Amygdala (tissue), 56 donors: ENCODE data around the gene TMEM203.
A peak's percentile ranks its signal among the peaks of the same experiment; 100 is the strongest.

Experiments
- DNase-seq, 56 donors: peaks; one replicate each; lab custom pipeline; 2025; lab: John Stamatoyannopoulos, UW

The TMEM203 gene

DNA sequence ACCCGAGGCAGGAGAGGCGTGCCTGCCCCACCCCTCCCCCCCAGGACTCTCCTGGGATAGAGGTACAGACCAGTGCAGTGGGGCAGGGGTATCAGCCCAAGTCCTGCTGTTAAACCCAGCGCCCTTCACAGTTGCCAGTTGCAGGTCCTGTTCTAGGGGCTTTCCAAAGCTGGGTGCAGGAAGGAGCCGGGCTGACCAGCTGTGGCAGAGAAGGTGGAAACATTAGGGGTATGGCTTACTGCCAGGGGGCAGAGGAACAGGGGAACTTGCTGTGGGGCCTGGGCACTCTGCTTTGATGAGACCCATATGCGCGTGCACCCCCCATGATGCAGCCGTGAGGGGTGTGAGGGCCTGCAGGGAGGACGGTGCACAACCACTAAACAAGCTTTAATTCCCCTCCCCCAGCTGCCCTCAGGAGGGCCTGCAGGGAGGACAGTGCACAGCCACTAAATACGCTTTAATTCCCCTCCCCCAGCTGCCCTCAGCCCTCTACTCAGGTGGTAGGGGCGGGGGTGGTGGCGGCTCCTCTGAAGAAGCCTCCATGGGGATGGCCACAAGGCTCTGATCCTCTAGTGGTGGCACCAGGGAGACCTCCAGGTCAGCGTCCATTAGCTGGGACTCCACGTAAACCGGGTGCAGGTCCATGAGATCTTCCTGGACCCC lies 34.8 kb downstream of the TMEM203 start:
- no peak for DNase-seq

- DNase-seq = no peak
Observed at GRCh38 chr9:137169896-137170358, 35.5 kb downstream of the TMEM203 start, which contains the start of gene LRRC26. Gene LRRC26, minus strand, starts transcription at chr9:137170051. Its CDS starts 108 bp downstream, at chr9:137169943.

GRCh38 chr9:137168904-137169856 lies 36.3 kb downstream of the TMEM203 start:
- DNase-seq = peak in 19 of 56 donors; percentile 14 to 55 (median 42)

GRCh38 chr9:137168573-137168903 lies 36.9 kb downstream of the TMEM203 start:
- peak in 5 of 56 donors; percentile 25 to 52 (median 36) for DNase-seq

DNA sequence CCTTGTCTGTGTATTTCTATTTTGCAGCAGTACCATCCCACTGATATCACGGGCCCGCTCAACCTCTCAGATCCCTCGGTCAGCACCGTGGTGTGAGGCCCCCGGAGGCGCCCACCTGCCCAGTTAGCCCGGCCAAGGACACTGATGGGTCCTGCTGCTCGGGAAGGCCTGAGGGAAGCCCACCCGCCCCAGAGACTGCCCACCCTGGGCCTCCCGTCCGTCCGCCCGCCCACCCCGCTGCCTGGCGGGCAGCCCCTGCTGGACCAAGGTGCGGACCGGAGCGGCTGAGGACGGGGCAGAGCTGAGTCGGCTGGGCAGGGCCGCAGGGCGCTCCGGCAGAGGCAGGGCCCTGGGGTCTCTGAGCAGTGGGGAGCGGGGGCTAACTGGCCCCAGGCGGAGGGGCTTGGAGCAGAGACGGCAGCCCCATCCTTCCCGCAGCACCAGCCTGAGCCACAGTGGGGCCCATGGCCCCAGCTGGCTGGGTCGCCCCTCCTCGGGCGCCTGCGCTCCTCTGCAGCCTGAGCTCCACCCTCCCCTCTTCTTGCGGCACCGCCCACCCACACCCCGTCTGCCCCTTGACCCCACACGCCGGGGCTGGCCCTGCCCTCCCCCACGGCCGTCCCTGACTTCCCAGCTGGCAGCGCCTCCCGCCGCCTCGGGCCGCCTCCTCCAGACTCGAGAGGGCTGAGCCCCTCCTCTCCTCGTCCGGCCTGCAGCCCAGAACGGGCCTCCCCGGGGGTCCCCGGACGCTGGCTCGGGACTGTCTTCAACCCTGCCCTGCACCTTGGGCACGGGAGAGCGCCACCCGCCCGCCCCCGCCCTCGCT lies 37.5 kb downstream of the TMEM203 start:
- DNase-seq = peak in 3 of 56 donors; percentile 42 to 52 (median 50)

DNA sequence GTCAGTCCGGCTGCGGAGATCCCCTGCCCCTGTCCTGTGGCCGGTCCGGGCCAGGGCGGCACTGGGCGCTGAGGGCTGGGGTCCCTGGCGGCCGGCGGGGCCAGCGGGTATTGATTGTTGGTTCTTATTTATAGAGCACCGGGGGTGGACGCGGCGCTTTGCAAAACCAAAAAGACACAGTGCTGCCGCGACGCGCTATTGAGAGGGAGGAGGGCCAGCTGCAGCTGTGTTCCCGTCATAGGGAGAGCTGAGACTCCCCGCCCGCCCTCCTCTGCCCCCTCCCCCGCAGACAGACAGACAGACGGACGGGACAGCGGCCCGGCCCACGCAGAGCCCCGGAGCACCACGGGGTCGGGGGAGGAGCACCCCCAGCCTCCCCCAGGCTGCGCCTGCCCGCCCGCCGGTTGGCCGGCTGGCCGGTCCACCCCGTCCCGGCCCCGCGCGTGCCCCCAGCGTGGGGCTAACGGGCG lies 38.1 kb downstream of the TMEM203 start:
- peak in 14 of 56 donors; percentile 14 to 54 (median 29) for DNase-seq

DNA sequence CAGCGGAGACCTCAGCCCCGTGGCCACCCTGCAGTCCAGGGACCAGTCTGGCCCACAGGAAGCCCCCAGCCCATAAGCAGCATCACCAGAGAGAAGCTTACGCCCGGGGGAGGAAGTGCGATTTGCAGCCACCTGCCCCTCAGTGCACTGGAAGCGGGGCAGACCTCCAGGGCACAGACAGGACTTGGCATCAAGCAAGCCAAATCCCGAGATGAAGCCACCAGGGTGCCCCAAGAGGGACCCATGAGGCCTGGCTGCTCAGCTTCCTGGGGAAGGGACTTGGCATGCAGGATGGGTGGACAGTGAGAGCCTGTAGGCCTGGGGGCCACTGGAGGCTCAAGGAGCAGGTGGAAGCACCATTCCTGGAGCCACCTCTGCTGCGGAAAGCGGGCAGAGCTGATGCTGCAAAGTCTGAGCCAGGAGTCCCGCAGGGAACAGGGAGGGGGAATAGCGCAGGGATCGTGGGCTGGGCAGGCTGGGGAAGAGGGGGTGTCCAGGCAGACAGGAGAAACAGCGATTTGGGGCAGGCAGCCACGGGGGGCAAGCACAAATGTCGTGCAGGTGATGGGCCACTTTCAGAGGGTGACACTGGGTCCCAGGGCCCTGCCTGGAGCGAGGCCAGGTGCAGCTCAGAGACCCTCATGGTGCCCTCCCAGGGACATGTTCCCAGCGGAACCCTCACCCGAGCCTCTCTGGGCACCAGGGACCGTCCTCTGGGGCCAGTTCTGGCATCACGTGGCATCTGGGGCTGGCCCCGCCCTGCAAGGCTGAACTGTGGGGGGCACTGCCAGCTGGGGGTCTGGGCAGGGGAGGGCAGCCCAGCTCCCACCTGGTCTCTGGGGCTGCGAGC lies 38.8 kb downstream of the TMEM203 start:
- DNase-seq = peak in 5 of 56 donors; percentile 16 to 49 (median 30)

DNA sequence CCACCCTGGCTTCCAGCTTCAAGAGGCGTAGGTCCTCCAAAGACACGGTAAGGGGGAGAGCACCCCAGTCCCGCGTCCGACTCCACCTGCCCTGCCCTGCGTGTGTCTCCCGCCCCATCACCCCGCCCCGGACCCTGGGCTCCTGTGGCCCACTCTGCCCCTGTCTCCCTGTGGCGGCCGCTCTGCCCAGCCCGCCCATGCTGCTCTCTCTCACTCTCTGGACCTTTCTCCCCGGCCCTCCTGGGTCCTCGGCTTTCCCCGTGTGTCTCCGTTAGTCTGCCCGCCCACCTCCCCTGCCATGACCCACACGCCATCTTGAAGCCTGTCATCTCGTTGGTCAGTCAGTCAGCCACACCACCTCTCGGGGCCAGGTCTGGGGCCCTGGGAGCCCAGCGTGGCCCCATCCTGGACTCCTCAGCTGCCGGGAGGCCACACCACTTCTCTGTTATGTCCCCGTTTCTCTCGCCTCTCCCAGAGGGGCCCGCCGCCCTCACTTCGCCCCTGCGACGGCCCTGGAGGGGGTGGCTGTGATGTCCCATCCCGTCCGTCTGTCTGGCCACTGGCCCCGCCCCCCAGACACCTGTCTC lies 40.1 kb downstream of the TMEM203 start:
- no peak for DNase-seq

DNA sequence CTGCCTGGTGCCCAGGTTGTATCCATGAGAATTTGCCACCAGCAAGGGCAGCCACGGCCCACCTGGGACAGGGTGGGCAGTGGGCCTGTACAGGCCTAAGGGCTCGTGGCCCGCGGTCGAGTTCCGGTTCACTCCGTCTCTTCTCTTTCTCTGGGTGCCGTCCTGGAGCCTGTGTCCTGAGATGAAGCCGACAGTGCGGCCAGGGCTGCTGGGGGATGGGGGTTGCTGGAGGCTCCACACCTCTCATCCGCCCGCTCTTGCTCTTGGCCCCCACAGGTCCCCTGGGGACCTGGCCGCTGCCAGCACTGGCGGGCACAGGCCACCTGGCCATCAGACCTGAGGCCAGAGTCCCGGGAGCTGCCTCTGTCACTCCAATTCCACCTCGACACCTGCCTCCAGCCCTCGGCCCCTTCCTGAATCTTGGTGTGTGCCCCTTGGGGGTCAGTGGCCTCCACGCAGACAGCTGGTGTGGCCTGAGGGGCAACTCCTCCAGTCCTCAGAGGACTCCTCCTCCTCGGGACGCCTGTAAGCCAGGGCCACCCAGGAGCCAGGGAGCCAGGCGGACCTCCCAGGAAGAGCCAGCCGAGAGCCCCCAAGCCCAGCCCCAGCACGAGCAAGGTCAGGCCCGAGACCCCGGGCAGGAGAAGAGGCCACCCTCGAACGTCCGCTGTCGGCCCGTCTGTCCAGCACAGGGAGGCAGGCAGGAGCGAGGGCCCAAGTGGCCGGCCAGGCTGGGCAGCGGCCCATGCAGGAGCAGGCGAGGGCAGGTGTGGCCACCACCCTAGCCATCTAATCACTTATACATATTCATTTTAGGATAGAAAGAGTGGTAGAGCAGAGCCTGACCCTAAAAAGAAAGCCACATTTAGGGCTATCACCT lies 40.8 kb downstream of the TMEM203 start:
- DNase-seq = no peak

DNA sequence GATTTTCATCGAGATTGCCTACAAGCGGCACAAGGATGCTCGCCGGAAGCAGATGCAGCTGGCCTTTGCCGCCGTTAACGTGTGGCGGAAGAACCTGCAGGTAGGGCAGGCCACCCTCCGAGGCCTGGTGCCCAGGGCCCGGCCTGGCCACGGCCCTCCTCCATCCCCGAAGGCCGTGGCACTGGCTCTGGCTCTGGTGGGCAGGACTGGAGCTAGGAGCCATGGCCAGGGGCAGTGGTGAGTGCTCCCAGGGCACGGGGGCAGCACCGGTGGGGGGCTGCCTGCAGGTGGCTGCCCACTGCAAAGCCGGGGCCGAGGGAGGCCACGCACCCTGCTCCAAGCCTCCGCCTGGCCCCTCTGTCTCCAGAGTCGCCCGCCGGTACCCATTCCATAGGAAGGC lies 41.6 kb downstream of the TMEM203 start:
- DNase-seq = no peak

DNA sequence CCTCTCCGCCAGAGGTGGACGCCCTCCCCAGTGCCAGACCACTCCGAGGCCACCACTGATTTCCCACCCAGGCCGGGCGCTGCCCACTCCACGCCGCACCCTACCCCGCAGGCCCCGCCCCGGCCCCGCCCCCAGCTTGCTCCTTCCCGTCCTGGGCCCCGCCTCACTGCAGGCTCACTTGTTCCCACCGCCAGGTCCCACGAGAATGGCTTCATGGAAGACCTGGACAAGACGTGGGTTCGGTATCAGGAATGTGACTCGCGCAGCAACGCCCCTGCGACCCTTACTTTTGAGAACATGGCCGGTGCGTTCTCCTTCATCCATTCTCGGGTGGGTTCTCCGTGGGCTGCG lies 42.1 kb downstream of the TMEM203 start:
- no peak for DNase-seq

GRCh38 chr9:137162505-137163364 lies 42.7 kb downstream of the TMEM203 start:
- DNase-seq = no peak

DNA sequence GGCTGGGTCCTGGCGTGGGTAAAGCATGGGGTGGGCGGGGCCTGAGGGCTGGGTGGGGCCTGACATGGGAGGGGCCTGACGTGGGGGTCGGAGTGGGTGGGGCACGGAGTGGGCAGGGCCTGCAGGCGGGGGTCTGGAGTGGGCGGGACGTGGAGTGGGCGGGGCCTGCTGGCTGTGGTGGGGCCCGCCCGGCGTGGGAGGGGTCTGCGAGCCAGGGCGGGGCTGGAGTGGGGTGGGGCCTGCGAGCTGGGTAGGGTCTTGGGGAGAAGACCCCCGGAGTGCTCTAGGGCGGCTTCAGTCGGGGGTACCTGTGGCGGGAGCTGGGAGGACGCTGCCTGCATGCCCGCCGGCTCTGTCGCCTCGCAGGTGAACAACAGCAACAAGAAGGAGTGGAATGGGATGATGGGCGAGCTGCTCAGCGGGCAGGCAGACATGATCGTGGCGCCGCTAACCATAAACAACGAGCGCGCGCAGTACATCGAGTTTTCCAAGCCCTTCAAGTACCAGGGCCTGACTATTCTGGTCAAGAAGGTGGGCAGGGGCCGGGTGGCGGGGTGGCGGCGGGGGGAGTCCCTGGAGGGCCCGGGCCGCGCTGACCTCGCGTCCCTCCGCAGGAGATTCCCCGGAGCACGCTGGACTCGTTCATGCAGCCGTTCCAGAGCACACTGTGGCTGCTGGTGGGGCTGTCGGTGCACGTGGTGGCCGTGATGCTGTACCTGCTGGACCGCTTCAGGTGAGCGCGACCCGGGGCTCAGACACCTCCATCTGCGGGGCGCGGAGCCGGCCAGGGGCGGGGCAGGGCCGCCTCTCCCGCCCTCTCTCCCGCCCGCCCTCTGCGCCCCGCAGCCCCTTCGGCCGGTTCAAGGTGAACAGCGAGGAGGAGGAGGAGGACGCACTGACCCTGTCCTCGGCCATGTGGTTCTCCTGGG lies 43.6 kb downstream of the TMEM203 start:
- no peak for DNase-seq

DNA sequence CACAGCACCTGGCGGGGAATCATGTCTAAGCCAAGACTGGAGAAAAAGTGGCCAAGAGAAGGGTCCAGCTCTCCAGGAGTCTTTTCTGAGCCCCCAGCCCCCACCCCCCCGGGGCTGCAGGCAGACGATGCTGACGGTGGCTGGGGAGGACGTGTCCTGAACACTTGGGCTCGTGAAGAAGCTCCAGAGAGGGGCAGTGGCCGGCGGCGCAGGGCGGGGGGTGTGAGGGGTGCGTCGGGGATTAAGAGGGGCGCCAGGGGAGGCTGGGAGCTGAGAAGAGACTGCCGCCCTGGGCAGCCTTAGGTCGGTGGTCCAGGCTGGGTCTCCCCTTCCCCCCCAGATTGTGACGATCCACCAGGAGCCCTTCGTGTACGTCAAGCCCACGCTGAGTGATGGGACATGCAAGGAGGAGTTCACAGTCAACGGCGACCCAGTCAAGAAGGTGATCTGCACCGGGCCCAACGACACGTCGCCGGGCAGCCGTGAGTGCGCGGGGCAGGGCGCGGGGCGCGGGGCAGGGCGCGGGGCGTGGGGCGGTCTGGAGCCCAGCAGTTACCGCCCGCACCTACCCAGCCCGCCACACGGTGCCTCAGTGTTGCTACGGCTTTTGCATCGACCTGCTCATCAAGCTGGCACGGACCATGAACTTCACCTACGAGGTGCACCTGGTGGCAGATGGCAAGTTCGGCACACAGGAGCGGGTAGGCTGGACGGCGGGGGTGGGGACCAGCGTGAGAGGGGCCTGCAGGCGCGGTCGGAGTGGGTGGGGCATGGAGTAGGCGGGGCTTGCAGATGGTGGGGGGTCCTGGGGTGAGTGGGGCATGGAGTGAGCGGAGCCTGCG lies 44.5 kb downstream of the TMEM203 start:
- DNase-seq = no peak

DNA sequence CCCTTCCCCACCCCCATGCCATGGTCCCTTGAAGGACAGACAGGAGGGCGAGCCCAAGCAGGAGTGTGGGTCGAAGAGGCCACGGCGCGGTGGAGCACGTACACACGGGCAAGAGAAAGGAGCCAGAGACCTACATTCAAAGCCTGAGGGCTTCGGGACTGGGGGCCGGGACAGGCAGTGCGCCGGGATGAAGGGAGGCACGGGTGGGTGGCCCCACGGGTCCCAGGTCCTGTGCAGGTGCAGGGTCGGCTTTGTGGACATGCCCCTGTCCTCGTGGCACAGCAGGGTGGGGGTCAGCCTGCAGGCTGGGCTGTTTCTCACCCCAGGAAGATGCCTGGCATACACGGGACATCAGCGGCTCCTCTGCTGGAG lies 45.4 kb downstream of the TMEM203 start:
- no peak for DNase-seq
